Stimulated activated CD8-positive, alpha-beta memory T cell treated with anti-CD3 and anti-CD28 coated beads, Interleukin-15, amount 100 ng/mL, for 4 hours (primary cell): ENCODE data around the gene WBP2NL.

Experiments
- DNase-seq, 2 donors: peaks; one replicate each; pipeline ENCODE4 v3.0.0-alpha.2; 2020; ENCODE audit warnings: low read depth in 2 of 2

The WBP2NL gene

DNA sequence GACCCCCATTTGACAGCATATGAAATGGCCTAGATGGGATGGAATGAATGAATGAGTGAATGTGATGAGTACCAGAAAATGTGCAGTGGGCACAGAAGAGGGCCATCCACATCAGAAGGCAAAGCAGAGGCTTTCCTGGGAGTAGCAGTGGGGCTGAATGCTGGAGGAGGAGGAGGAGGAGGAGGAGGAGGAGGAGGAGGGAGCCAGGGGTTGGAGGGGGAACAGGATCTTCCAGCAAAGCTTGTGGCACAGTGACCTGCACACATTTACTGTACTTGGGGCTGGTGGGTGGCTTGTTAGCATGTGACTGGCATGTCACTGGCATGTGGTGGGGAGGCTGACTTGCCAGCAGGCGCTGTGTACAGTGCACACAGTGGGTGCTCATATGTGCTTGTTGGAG, 19.9 kb upstream of the WBP2NL start:
- no peak for DNase-seq

DNA sequence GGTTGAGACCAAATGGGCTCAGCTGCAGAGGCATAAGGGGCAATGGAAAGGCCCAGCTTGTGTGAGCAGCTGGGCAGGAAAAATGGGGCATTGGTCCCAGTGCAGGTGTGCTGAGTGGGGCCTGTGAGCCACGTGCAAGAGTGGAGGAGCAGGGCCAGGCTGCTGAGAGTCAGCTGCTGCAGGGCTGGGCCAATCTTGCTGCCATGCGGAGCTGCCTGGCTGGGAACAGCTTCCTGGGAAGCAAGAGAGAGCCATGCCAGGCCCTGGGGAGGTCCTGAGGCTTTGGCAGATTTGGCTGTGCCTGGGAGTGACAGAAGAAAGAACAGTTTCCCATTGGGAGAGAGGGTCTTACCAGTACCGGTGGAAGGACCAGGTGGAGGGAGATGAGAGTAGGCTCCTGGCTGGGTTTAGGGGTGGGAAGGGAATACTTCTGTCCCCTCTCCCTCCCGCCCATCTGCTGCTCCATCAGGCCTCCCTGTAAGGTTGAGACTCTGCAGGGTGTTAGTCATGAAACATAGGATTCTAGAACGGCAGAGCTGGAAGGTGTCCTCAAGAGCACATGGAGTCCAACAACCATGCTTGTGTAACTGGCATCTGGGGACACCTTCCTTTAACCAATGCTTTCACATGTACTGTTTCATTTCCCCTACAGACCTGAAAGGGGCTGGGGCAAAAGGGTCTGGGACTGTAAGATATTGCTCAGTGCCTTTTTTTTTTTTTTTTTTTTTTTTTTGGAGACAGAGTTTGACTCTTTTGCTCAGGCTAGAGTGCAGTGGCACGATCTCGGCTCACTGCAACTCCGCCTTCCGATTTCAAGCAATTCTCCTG, 19.0 kb upstream of the WBP2NL start:
- DNase-seq, result no peak

DNA sequence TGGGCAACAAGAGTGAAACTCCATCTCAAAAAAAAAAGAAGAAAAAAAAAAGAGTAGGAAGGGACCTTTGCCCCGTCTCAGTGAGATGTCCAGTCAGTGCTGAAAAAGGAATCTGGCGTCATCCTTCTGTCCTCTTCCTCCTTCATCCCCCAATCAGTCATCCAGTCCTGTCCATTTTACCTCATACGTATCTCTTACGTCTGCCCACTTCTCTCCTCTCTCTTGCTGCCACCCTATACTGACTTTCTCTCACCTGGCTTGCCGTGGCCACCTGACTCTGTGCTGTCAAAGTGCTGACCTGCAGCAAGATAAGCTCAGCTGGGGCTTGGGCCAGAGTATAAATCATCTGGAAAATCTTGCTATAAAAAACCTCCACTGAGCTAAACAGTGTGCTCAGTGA, 15.7 kb upstream of the WBP2NL start:
- DNase-seq, result no peak

DNA sequence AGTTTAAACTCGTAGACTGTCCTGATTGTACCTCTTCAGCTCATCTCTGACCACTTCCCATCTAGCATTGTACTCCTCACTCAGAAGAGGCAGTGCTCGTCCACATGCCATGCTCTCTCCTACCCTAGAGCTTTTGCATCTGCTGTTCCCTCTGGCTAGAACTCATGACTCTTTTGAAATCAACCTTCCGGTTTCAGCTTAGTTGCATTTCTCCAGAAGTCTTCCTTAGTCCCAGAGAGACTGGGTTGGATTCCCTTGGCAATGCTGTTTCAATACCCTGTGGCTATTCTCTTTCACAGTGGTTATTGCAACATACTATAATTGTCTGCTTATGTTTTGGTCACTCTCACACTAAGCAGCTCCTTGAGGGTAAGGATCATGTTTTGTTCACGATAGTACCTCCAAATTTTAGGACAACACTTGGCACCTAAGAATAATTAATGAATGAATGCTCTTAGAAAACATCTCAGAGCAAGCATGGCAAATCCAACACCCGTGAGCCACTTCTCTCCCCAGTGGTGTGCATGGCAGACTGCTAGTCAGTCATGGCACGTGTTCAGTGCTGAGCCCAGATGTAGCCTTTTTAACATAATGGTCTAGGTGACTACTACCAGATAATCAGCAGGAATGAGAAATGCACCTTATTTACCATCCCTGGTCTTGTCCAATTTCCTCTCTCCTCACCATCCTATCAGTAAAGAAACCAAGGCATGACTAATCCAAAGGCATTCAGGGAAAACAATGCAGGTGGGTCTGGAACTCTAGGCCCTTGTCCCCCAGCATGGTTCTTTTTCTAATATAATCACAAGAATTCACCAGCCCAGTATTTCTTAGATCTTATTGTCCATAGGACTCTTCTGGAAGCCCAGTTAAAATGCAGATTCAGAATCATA, 14.8 kb upstream of the WBP2NL start:
- DNase-seq, result no peak

DNA sequence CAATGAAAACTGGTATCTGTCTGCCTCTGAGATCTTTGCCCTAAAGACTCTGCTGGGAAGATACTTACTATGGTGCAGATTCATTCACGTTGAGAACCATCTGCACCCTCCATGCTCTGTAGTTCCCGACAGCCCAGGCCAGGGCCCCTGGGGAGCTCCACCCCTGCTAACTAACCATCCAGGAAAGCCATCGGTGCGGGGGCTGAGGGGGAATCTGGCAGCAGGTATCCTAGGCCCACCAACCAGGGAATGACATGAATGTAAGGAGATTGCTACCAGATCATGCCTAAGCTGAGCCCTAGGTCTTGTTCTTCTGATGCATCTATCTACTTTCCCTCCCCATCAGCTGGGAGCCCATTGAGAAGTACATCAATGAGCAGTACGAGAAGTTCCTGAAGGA, 11.3 kb upstream of the WBP2NL start:
- DNase-seq, result no peak

DNA sequence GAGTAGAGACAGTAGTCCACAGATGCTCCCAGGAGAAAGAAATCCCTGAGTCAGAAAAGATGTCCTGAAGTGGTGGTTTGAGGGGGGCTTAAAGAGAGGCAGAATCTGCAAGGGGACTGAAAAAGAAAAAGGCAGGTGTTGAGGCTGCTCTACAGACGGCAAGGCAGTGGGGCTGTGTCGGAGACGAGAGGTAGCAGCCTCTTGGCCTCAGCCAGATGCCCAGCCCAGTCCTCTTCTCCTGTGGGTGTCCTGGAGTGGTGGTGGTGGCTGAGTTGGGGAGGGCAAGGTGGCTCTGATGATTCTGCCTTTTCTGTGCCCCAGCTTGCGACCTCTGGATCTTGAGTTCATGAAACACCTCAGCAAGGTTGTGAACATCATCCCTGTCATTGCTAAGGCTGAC, 9.3 kb upstream of the WBP2NL start:
- no peak for DNase-seq

DNA sequence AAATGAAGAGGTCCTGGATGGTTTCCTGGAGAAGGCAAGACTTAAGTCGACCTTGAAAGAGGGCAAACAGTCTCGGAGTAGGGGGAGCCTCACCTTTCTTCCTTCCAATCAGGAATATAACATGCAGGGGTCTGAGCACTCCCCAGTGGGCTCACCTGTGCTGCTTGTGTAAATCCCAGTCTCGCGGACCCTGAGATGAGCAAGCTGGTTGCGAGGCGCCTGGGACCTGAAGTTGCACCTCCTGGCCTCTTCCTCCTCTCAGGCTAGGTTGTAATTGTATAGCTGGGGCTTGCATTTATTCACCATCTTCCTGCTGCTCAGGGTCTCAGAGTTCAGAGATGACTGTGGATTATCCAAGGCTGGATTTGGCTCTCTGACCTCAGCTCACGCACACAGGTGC, 7.5 kb upstream of the WBP2NL start:
- no peak for DNase-seq

DNA sequence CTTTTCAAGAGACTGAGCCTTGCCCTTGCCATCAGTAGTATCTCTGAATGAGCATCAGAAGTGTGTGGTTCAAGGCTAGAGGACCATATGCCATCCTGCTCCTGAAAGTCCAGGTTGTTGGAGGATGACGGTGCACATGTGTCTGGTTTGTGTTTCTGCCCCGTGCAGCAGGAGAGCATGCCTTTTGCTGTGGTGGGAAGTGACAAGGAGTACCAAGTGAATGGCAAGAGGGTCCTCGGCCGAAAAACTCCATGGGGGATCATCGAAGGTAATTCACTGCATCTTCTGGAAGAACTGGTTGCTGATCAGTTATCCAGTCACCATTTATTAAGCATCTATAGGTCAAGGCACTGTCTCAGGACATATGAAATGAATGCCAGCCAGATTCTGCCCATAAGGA, 6.1 kb upstream of the WBP2NL start:
- DNase-seq, result no peak

DNA sequence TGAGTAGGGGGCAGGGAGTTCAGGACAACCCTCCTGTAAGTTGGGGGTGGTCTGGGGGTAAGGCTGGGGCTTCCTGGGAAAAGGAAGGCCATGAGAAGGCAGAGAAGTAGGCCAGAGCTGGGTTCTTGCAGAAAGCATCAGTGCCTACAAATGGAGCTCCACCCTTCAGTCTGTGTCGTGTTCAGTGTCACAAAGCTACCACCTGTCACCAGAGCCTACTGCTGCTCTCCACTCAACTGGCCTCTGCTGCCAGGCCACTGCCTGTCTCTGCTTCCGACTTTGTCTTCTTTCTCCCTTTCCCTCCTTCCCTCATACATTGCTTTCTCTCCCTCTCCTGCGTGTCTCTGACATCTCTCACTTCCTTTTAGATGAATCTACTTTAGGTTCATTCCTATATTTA, 3.4 kb upstream of the WBP2NL start:
- DNase-seq, result no peak

DNA sequence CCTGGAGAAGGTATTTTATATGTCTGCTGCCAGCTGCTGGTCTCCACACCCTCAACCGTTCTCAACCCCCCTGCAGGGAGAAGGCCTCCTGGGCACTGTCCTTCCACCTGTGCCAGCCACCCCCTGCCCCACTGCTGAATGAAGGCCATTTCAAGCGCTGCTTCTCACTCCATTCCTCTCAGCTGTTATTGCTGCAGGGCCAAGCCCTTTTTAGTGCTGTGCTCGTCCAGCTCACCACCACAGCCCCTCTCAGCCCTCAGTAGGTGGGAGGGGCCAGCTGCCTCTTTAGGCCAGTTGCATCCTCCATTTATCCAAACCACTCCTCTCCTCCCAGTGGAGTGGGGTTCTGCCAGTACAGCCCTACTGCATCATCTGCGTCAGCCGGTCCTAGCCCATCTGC, 1.8 kb upstream of the WBP2NL start:
- no peak for DNase-seq

DNA sequence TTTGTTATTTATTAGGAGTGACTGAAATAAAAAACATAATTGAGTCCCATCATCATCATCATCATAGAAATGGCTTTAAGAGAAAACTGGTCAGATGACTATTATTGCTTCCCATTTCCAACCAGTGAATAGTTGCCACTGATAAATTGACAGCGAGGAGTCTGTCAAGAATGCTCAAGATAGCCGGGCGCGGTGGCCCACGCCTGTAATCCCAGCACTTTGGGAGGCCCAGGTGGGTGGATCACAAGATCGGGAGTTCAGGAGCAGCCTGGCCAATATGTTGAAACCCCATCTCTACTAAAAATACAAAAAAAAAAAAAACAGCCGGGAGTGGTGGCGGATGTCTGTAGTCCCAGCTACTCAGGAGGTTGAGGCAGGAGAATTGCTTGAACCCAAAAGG, 1.9 kb downstream of the WBP2NL start:
- DNase-seq, result no peak

DNA sequence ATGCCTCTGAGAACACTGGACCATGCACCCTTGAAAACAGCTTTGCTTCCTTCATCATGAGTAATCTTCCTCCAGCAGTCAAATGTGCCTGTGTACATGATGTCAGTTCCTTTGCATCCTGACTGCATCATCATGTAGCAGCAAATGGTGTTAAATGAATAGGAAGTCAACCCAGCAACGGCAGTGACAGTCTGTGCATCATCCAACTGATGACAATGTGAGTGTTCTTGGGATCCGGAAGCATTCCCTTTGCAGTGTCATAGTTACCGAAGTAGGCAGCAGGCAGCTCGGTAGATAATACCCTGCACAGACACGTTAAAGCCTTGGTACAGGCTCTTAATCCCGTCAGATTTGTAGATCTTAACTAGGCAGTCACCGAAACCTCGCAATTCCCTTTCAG, 2.5 kb downstream of the WBP2NL start:
- no peak for DNase-seq

DNA sequence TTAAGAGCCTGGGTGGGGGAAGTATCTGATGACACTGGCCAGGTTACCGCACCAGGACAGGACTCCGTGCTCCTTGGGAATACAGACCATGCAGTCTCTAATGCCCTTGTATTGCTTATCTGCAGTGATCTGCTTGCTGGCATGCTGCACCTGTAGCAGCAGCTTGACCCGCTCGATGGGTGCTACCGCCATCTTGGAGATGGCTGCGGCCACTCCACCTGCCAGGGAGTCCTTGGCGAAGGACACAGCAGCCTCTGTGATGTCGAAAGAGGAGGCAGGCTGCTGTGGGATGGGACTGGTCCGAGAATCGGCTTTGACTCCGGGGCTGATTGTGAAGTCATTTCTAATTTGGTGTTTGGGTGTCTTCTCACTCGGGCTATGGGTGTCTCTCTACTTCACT, 3.1 kb downstream of the WBP2NL start:
- no peak for DNase-seq

DNA sequence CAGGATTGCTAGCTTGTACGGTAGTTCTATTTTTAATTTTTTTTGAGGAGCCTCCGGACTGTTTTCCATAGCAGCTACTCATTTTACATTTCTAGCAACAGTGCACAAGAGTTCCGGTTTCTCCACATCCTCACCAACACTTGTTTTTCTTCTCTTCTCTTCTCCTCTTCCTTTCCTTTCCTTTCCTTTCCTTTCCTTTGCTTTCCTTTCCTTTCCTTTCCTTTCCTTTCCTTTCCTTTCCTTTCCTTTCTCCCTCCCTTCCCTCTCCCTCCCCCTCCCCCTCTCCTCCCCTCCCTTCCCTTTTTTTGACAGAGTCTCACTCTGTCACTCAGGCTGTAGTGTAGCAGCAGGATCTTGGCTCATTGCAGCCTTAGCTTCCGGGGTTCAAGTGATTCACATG, 9.3 kb downstream of the WBP2NL start:
- DNase-seq, result no peak

DNA sequence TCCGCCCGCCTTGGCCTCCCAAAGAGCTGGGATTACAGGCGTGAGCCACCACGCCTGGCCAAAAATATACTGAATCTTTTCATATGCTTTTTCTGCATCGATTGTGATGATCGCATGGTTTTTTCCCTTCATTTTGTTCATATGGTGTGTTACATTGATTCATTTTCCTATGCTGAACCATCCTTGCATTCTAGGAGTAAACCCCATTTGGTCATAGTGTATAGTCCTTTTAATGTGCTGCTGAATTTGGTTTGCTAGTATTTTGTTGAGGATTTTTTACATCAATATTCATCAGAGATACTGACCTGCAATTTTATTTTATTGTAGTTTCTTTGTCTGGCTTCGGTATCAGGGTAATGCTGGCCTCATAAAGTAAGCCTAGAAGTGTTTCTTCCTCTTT, 12.2 kb downstream of the WBP2NL start:
- DNase-seq, result no peak

DNA sequence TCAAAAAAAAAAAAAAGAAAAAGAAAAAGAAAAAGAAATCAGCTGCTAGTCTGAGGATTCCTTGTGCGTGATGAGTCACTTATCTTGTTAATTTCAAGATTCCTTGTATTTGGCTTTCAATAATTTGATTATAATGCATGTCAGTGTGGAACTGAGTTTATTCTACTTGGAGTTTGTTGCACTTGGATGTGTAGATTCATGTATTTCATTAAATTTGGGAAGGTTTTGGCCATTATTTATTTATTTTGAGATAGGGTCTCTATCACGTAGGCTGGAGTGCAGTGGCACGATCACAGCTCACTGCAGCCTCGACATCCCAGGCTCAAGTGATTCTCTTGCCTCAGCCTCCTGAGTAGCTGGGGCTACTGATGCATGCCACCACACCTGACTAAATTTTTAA, 14.8 kb downstream of the WBP2NL start:
- no peak for DNase-seq

DNA sequence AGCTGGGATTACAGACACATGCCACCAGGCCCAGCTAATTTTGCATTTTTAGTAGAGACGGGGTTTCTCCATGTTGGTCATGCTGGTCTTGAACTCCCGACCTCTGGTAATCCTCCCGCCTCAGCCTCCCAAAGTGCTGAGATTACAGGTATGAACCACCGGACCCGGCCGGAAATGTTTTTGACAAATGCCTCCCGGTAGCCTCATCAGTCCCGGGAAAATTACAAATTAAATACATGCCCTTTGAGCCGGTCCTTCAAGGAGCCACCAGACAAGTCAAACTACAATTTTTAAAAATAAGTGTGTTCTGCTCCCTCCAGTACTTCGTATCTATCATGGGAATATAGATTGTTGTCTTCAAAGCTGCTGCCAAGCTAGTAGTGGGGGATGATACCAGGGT, 17.5 kb downstream of the WBP2NL start:
- no peak for DNase-seq

DNA sequence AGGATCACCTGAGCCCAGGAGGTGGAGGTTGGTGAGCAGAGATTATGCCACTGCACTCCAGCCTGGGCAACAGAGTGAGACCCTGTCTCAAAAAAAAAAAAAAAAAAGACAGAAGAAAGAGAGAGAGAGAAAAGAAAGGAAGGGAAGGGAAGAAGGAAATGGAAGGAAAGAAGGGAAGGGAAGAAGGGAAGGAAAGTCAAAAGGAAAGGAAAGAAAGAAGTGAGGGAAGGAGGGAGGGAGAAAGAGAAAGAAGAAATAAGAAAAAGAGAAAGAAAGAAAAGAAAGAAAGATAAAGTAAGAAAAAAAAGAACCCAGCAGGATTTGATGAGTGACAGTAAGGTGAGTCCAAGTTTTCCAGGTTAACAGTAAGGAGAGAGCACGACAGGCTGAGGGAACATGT, 19.6 kb downstream of the WBP2NL start:
- DNase-seq, result no peak

DNA sequence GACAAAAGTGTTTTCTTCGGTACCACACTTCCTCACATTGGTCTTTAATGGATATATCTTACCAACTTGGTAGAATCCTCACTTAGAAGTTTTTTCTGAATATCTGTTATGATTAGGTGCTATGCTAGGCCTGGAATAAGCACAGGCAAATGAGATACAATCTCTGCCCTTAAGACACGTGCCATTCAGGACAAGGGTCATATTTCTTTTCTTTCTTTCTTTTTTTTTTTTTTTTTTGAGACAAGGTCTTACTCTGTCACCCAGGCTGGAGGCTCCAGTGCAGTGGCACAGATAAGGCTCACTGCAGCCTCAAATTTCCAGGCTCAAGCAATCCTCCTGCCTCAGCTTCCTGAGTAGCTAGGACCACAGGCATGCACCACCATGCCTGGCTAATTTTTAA, 23.0 kb downstream of the WBP2NL start:
- no peak for DNase-seq

DNA sequence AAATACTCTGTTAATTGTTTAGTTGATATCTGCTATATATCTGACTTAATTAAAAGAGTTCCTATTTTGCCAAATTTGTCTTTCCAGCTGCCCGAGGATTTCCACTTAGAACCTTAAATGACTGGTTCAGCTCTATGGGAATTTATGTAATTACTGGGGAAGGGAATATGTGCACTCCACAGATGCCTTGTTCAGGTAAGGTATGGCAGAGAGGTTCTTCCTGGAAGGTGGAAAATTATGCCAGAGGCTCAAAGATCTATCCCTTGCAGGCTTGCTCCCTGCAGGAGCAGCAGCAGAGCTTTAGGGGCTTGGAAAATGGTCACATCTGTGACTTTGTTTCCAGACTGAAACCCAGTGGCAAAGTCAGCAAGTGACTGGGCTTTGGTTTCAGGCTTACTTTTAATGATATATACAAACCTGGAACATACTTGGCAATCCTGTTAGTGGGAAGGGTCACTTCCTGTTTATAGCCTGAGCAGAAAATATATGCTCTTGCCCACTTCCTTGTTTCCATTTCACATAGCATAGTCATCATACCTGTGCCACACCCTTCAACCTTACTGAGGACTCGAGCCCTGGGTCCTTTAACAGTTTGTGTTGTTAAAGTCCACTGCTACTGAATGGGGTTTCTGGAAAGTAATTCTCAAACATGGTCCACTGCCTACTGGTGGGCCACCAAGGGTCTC, 23.7 kb downstream of the WBP2NL start:
- no peak for DNase-seq

DNA sequence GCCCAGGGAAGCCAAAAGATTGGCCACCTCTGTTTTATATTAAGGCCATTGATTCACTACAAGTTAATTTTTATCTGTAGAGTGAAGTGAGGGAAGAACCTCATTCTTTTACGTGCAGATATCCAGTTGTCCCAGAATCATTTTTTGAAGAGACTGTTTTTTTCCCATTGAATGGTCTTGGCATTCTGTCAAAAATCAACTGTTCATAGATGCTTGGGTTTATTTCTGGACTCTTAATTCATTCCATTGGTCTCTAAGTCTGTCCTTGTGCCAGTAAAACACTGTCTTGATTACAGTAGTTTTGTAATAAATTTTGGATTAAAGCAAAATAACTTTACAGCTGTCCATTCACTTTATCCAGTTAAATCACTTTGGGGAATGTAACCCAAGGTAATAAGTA, 26.8 kb downstream of the WBP2NL start:
- no peak for DNase-seq

DNA sequence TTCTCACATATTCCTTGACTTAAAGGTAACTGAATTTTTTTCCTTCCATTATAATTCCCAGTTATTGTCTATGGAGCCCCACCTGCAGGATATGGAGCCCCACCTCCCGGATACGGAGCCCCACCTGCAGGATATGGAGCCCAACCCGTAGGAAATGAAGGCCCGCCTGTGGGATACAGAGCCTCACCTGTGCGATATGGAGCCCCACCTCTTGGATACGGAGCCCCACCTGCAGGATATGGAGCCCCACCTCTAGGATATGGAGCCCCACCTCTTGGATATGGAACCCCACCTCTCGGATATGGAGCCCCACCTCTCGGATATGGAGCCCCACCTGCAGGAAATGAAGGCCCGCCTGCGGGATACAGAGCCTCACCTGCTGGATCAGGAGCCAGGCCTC, 28.1 kb downstream of the WBP2NL start:
- no peak for DNase-seq
